ENCODE measurements around the gene MARCHF11.

MARCHF11 gene, protein sequence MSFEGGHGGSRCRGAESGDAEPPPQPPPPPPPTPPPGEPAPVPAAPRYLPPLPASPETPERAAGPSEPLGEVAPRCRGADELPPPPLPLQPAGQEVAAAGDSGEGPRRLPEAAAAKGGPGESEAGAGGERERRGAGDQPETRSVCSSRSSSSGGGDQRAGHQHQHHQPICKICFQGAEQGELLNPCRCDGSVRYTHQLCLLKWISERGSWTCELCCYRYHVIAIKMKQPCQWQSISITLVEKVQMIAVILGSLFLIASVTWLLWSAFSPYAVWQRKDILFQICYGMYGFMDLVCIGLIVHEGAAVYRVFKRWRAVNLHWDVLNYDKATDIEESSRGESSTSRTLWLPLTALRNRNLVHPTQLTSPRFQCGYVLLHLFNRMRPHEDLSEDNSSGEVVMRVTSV

DNA sequence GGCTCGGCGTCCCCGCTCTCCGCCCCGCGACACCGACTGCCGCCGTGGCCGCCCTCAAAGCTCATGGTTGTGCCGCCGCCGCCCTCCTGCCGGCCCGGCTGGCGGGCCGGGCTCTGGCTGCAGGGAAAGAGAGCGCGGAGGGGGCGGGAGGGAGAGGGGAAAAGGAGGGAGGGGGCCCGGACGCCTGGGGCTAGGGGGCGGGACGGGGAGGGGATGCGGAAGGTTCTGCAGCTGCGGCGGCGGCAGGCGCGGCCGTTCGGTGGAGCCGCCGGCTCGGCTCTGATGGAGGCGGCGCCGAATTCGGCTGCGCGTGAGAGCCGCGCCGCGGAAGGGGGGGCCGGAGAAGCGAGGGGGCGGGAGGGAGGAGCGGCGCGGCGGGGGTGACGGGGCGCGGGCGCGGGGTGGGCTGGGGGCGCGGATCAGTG is at the start of gene MARCHF11:
Gene MARCHF11, minus strand, starts transcription at position 281 of the 425 bp plus-strand sequence. Its CDS starts 216 bp downstream, at position 65.
- no peak for DNase-seq

DNA sequence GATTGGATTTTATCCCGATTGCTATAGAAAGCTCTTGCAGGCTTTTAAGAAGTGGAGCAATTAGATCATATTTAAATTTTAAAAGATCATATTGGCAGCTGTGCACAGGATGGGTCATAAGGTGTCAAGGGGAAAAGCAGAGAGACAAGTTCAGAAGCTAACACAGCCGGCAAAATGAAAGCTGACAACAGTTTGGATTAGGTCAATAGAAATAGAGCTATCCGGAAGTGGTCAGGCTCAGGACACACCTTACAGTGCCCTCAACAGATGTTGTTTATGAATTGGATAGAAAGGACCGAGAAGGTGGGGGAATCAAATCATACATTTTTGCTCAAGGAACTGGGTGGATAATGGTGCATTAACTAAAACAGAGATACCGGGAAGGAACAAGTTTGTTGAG is 46.3 kb upstream of the MARCHF11 start:
- no peak for DNase-seq

DNA sequence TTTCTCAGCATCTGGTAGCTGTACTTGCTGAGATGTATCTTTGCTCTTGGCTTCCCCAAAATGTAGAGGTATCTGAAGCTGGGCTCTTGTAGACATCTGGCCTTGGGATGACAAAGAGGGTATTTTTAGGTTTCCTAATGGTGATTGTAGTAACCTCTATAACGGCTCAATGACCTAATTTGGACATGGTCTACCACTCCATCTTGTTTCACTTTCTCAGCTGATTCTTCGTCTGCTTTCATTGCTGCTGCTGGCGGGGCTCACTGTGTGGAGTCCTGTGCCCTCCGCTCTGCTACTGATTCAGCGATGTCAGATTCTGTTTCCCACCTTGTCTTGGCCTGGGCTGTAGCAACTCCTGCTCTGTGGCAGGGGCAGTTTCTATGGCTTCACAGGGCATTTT is 12.7 kb upstream of the MARCHF11 start:
- no peak for DNase-seq

DNA sequence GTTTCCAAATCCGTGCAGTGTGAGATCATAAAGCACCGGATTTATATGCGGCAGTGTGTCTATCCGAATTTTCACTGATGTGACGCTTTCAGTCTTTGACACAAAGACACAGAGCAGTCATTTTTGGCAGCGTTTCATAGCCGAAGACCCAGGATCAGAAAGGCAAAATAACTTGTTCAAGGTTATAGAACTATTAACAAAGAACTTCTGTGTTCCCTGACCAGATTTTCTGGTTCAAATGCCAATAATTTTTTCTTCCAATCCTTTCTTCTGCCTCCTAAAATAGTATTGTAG is 1.1 kb upstream of the MARCHF11 start:
- DNase-seq: no peak

DNA sequence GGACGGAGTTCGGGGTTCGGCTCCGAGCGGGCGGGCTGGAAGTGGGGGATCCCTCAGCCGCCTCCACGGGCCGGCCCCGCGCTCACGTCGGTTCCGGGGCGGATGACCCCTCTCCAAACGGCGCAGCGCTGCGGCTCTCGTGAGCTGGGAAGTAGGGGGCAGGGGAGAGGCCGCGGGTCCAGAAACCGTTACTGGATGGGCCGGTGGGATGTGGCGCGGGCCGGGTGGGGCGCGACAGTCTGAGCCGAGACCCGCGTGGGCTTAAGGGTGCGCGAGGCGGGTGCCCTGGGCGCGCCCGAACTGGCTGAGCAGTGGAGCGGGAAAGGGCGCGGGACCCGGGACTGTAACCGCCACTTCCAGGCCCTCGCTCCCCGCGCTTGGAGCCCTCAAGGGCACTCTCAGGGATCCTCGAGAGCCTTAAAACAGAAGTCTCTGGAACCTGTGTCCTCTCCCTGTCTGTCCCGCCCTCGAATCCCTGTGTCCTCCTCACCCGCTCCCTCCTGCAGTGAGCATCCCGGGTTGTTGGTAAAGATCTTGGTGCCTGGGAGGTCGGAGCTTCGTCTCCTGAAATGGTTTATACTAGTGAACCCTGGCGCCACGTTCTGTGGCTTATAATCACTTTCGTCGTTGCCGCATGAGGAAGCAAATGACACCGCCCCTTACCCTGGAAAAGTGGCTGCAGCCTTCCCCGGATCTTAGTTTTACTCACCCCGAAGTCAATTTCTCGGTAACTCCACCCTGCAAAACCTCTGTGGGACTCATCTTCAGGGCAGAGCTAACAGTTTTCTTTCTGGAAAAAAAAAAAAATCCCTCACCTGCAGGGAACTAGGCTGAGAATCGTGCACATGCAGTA is 571 bp upstream of the MARCHF11 start:
- no peak for DNase-seq

DNA sequence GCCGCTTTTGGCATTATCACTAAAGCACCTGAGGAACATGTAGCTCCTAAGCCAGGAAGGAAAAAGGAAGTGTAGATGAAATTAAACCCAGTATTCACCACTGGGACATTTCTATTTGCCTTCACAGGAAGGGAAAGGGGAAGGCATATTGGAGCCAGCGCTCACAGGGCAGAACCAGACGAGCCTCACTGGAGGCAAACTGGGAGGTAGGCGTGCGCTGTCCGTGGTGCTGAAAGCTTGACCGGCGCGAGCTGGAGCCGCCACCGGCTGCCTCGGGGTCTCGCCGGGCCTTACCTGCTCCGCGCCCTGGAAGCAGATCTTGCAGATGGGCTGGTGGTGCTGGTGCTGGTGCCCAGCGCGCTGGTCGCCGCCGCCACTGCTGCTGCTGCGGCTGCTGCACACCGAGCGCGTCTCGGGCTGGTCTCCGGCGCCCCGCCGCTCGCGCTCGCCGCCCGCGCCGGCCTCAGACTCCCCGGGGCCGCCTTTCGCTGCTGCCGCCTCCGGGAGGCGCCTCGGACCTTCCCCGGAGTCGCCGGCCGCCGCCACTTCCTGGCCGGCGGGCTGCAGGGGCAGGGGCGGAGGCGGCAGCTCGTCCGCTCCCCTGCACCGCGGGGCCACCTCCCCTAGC is 732 bp downstream of the MARCHF11 start:
- peak; percentile 20 for DNase-seq

DNA sequence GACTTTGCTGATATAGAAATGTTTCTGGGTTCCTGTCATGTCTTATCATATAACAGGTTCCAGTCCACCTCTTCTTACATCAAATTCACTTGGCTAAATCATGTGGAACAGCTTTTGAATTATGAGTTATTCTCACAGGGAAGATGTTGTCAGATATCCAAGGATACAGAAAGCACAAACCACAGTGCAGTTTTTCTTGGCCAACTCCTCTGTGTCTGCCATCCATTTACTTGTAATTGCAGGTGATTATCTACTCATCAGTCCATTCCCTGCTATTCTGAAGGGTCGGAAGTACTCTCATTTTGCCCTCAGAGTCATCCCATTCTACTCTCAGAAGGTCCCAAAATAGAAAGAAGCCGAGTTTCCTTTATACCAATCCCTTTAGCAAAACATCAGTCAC is 10.0 kb downstream of the MARCHF11 start:
- DNase-seq: no peak

DNA sequence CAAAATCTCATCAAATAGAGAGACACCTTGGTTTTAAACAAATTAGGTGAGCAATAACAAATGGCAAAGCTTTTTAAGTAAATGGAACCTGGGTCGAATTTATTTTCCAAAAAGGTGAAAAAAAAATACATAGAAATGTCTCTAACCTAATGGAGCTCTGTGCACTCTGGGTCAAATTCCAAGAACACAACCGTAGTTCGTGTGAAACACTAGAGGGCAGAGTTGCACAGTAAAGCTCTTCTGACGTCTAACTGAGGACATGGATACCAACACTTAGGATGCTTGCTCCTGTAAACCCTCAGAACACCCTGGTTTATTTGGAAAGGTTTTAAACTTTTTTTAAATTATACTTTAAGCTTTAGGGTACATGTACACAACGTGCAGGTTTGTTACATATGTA is 18.9 kb downstream of the MARCHF11 start:
- peak; percentile 86 for DNase-seq

DNA sequence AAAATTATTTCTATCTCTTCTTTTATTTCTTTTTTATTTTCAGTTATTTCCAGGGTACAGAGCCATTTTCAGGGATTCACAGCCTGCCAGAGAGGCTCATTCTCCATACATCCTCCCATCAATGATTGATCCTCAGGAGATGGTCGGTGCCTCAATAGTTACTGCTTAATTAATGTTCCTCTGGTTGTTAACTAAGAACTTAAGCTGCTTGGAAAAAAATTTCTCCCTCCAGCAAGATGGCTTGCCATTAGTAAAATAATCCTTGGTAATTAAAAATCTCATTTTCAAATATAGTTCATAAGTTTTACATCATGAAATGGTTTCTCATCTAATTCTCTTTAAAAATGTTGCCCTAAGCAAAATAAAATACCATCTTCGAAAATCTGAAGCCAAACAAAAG is 20.0 kb downstream of the MARCHF11 start:
- DNase-seq: no peak

DNA sequence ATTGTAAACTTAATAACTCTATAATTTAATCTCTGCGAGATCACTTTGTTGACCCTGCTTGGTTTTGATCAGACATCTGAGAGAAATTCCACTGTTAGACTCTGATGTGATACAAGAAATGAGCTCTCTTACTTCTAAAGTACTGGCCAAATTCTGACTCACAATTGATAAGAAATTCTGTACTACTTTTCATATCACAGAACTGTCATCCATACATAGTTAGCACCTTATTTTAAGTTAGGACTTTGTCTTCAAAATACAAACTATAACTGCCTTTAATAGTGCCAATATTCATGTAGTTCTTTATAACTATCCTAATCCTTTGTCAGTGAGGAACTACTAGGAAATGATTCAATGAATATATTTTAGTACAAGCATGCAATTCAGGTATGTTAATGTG is 23.4 kb downstream of the MARCHF11 start:
- DNase-seq: no peak

DNA sequence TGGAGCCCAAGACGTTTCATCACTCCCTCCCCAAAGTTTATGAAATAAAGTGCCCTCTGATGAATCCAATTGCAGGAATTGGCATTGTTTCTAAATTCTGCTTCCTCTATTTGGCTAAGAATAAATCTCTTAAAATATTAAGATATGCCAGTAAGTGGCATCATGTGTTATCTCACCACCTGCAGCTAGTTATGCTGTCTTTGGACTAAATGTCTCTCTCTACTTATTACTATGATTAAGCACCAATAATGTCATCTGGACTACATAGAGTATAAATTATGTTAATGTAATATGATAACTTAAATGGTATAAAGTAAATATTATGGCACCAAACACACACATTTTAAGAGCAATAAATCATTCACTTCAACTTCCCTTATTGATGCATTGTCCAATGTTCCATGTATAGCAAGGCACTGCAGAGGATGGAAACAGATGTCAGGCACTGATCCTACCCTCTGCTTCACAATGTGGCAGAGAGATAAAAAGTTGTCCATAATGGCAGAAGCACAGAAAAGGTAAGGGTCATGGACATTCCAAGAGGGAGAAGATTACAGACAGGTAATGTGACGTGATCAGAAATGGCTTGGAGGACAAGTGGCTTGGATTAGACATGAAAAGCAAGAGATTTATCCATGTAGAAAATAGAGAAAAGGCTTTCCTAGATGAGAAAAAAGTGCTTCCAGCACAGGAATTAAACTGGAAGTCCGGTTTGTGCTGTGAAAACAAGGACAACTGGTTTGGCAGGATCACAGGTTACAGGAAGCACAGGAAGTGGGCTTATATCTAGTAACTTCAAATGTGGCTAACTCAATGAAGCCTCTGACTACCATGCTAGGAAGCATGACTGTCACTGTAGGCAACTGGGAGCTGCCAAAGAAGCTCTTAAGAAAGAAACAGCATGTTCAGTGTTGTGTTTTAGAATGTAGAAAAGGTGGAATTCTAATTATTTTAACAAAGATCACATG is 26.7 kb downstream of the MARCHF11 start:
- peak; percentile 23 for DNase-seq

DNA sequence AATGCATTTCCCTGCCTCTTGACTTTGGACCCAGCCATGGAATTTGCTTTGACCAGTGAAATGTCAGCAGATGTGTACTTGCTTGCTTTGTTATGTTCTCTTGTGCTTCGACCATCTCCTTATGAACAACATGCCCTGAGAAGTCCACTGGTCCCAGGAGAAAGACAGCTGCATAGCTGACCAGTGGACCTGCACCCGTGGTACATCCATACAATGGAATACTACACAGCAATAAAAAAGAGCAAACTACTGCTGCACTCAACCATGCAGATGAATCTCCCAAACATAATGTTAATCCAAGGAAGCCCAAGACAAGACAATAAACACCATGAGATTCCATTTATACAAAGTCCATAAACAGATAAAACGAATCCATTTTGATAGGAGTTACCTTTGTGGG is 30.0 kb downstream of the MARCHF11 start:
- DNase-seq: no peak

DNA sequence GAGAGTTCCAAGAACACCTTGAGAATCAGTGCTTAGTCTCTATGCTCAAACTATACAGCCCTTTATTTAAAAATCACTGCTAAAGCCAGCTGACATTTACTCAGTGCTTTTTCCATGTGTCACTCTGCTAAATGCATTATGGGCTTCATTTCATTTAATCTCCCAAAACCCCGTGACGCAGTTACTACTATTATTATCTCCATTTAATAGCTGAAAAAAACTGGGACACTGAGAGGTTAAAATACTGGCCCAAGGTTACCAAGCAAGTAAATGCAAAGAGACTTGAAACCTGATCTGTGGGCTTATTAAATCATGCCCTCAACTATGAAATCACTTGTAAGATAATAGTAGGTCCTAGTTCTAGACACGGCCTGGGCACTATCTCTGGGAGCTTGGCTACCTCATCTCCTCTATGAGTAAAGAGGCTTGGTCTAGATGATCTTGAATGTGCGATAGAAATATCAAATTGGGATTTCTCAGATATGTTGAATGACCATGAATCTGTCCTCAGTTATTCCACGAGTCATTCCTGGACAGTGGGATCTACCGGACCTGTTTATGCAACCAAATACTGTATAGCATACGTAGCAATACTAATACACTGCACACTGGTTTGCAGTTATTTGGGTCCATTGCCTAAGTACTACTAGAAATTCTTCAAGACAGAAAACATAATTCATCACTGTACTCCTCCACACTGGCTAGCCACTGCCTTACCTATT is 32.3 kb downstream of the MARCHF11 start:
- no peak for DNase-seq

DNA sequence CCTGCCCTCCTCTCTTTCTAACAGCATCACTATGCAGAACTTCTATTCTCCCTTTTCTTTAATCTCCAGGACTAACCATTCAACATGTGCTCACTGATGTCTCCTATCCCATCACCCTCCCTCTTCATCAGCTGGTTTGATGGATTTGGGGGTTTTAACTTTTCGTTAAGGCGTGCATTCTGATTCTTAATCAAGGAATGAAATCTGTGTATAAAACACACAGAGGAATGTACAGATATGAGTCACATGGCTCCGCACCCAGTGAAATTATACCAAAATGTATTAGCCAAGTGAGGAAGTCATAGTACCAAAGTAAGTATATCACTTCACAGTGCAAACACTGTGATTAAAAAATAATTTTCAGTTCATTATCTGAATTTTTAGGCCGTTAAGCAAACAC is 35.2 kb downstream of the MARCHF11 start:
- DNase-seq: no peak

DNA sequence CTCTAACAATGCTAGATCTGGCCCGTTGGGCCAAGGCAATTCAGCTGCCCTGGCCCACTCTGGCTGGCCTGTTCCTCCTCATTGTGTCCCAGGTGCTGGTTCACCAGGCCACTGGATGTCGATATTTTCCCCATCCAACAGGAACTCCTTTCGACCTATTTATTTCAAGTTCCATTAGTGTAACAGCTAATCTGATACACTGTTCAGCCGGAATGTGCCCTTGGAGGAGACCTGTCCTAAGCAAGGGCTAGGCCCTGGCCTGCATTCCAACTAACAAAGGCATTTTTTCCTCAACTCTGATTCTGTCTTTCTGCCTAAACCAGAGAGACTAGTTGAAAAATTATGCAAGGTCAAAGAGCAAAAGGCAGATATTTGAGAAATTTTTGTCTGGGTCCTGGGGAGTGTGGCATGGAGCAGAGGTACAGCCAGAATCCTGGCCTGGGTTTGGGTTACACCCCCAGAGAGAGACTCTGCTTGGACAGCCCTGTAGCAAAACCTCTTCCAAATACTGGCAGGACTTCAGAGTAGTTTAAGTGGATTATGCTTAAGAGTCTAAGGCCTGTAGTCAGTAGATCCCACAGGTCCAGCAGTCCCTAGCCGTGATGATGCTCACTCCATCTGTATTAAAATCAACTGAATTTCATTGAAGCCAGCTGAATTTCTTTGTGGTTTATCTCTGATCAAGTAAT is 36.1 kb downstream of the MARCHF11 start:
- no peak for DNase-seq

DNA sequence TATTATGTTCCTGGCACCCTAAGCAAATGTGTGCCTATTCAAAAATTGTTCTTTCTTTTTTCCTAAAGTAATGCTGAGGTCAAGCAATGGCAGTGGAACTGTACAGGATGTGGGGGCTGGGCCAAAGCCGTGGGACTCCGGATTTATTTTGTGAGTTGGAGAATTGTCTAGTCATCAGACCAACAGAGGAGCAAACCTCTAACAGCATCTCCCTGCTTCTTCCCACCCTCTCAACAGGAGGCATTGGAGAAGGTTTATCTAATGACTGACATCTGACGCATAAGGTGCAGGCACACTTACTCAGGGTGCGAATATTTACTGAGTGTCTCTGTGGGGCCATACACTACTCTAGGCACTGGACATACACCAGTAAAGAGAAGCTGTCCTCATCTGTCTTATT is 38.6 kb downstream of the MARCHF11 start:
- no peak for DNase-seq

DNA sequence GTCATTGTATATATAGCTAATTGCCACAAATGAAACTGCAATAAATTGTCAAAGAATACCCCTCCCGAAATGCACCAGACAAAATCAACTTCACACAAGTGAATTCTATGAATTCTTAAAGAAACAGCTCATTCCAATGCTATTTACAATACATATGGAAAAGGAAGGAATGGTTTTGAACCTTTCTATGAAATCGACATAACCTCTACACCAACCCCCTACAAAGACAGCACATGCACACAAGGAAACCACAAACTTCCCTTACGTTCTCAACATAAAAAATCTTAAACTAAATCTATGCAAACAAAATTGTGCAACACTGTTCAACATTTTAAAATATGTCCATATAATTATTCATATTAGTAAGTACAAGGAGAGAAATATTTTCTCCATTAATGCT is 39.2 kb downstream of the MARCHF11 start:
- no peak for DNase-seq

DNA sequence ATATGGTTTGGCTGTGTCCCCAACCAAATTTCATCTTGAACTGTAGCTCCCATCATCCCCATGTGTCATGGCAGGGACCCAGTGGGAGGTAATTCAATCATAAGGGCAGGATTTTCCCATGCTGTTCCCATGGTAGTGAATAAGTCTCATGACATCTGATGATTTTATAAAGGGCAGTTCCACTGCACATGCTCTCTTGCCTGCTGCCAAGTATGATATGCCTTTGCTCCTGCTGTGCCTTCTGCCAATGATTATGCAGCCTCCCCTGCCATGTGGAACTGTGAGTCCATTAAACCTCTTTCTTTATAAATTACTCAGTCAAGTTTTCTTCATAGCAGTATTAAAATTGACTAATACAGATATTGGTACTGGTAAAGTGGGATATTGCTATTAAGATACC is 42.4 kb downstream of the MARCHF11 start:
- no peak for DNase-seq

DNA sequence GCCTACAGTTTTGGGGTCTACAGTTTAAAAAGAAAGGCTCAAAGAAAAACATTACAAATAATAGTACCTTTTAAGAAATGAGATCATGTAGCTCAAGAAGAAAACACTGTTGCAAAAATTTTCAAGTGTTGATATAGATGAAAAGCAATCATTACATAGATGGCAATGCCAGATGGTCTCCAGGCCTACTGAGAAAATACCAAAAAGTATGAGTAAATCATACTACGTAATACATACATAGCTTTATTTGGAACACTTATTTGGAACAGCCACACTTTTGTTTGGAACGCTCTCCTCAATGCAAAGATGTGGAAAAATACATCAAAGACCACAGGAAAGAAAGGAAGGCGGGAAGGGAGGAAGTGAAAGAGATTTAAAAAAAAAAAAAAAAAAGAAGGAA is 44.1 kb downstream of the MARCHF11 start:
- no peak for DNase-seq

DNA sequence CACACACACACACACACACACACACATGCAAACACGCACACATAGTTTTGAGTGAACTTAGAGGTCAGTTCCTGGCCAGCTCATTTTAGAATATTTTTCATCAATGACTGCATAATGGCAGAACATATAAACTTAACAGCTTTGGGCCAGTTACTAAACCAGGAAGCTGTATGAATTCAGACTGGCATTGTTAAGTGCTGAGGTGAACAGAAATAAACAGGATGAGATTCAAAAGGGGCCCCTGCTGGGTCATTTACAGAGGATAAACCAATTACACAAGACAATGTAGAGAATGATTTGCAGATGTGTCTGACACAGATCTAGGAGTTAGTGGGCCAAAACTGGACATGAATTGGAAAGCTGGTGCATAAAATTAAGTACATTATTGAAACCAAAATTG is 44.6 kb downstream of the MARCHF11 start:
- peak; percentile 37 for DNase-seq

DNA sequence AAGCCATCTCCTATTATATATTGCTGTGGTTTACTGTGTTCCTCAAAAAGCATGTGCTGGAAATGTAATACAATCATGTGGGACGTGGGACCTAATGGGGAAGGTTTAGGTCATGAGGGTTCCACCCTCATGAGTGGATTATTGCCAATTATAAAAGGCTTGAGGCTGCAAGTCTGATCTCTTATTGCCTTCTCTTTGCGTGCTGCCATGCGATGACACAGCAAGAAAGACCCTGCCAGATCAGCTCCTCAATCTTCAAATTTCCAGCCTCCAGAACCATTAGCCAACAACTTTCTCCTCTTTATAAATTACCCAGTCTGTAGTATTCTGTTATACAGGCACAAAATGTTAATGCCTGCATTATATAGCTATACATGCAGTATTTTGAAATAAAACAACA is 45.4 kb downstream of the MARCHF11 start:
- no peak for DNase-seq

Measured in NCI-H2029 treated with DMSO at 0.1 percent for 48 hours (cell line).